IMR-90 (cell line): ENCODE results near the gene AGBL1. TPM values are rescaled to one million over a fixed set of nuclear protein-coding genes. Genes with fewer than 3 reads are reported as not detected.

Experiments used
- ATAC-seq: fragments of 200-7000 bp; cut with Tn5 transposase; 2 replicates; pipeline ENCODE4 v1.9.1; 2020; ENCODE audit warnings: low read depth, mild to moderate bottlenecking, moderate library complexity
- BruUV-seq: library from RNA; stranded (reverse); fragments of 400-500 nt; replicated peaks from 2 replicates; lab custom pipeline; 2021; lab: Mats Ljungman, UMichigan
- CTCF ChIA-PET: fragments of 300-600 bp; formaldehyde crosslinking; extraction: SDS; loops from one replicate; lab custom pipeline; 2021; ENCODE audit warnings: antibody characterized with exemption; lab: Yijun Ruan, JAX
- POLR2A ChIA-PET: fragments of 300-600 bp; sonication (Branson Sonifier 250); formaldehyde crosslinking; loops from one replicate; lab custom pipeline; 2022; ENCODE audit warnings: antibody characterized with exemption; ENCODE audit not compliant: unreplicated experiment; lab: Charles Lee
- DNase-seq: peaks from one replicate; pipeline ENCODE4 v3.0.0; 2013
- H2AFZ ChIP-seq: replicated peaks from 2 replicates; pipeline ENCODE3; 2013; ENCODE audit warnings: low read length, mild to moderate bottlenecking; ENCODE audit not compliant: poor library complexity
- H2AK5ac ChIP-seq: 2 replicates; pipeline ENCODE4 v1.6.1; 2013; ENCODE audit warnings: low read depth, low read length, inconsistent platforms
- H2AK9ac ChIP-seq: replicated peaks from 2 replicates; pipeline ENCODE3; 2013; ENCODE audit warnings: mild to moderate bottlenecking, low read depth, low read length, moderate library complexity; ENCODE audit not compliant: poor library complexity
- H2BK120ac ChIP-seq: 2 replicates; pipeline ENCODE4 v1.6.1; 2013; ENCODE audit warnings: low read depth, low read length, inconsistent platforms
- H2BK15ac ChIP-seq: 3 replicates; pipeline ENCODE4 v1.6.1; 2013; ENCODE audit warnings: low read depth, low read length, inconsistent platforms
- H2BK20ac ChIP-seq: 2 replicates; pipeline ENCODE4 v1.6.1; 2013; ENCODE audit warnings: low read depth, mild to moderate bottlenecking, inconsistent platforms, low read length, moderate library complexity
- H2BK5ac ChIP-seq: 2 replicates; pipeline ENCODE4 v1.6.1; 2013; ENCODE audit warnings: mild to moderate bottlenecking, low read depth, low read length, inconsistent platforms; ENCODE audit not compliant: poor library complexity, severe bottlenecking
- H3K14ac ChIP-seq: replicated peaks from 2 replicates; pipeline ENCODE4 v1.6.1; 2013; ENCODE audit warnings: low read depth, low read length, inconsistent platforms
- H3K18ac ChIP-seq: 2 replicates; pipeline ENCODE4 v1.6.1; 2013; ENCODE audit warnings: low read depth, low read length, control low read depth
- H3K23ac ChIP-seq: 2 replicates; pipeline ENCODE4 v1.6.1; 2013; ENCODE audit warnings: low read depth, low read length, inconsistent platforms
- H3K27ac ChIP-seq: 2 replicates; pipeline ENCODE4 v1.5.1; 2013; ENCODE audit warnings: mild to moderate bottlenecking, control low read depth, low read length; ENCODE audit not compliant: insufficient read depth
- H3K27me3 ChIP-seq: 2 replicates; pipeline ENCODE4 v1.6.1; 2013; ENCODE audit warnings: low read length; ENCODE audit not compliant: control insufficient read depth, insufficient read depth
- H3K36me3 ChIP-seq: 2 replicates; pipeline ENCODE4 v1.6.1; 2013; ENCODE audit warnings: low read length, mixed read lengths; ENCODE audit not compliant: control insufficient read depth, insufficient read depth
- H3K4ac ChIP-seq: 2 replicates; pipeline ENCODE4 v1.6.1; 2013; ENCODE audit warnings: low read depth, low read length, inconsistent platforms
- H3K4me1 ChIP-seq: 2 replicates; pipeline ENCODE4 v1.6.1; 2013; ENCODE audit warnings: low read length, mixed read lengths; ENCODE audit not compliant: control insufficient read depth, insufficient read depth
- H3K4me2 ChIP-seq: 2 replicates; pipeline ENCODE4 v1.6.1; 2013; ENCODE audit warnings: low read depth, mild to moderate bottlenecking, control low read depth, low read length, moderate library complexity
- H3K4me3 ChIP-seq: 2 replicates; pipeline ENCODE4 v1.5.1; 2013; ENCODE audit warnings: low read depth, mild to moderate bottlenecking, control low read depth, low read length, moderate library complexity; ENCODE audit not compliant: insufficient read depth
- H3K56ac ChIP-seq: 2 replicates; pipeline ENCODE4 v1.6.1; 2013; ENCODE audit warnings: low read length, inconsistent platforms; ENCODE audit not compliant: insufficient read depth; ENCODE audit errors: extremely low read depth
- H3K79me1 ChIP-seq, 2 experiments: 2 replicates each; pipeline ENCODE4 v1.6.1; 2013; ENCODE audit warnings: low read length in 2 of 2, inconsistent platforms in 1 of 2, low read depth in 1 of 2
- H3K9ac ChIP-seq: 2 replicates; pipeline ENCODE4 v1.6.1; 2013; ENCODE audit warnings: low read depth, low read length, control low read depth
- H3K9me1 ChIP-seq: 2 replicates; pipeline ENCODE4 v1.6.1; 2013; ENCODE audit warnings: low read length, inconsistent platforms; ENCODE audit not compliant: insufficient read depth
- H3K9me3 ChIP-seq: 2 replicates; pipeline ENCODE4 v1.6.1; 2013; ENCODE audit warnings: low read length; ENCODE audit not compliant: control insufficient read depth, insufficient read depth
- H4K20me1 ChIP-seq: 2 replicates; pipeline ENCODE4 v1.6.1; 2013; ENCODE audit warnings: low read length, inconsistent platforms; ENCODE audit not compliant: insufficient read depth
- H4K5ac ChIP-seq: 2 replicates; pipeline ENCODE4 v1.6.1; 2013; ENCODE audit warnings: mild to moderate bottlenecking, low read depth, low read length, control low read depth
- H4K8ac ChIP-seq, 2 experiments: 2 replicates each; pipeline ENCODE4 v1.6.1; 2013; ENCODE audit warnings: low read depth in 2 of 2, low read length in 2 of 2, control low read depth in 1 of 2, inconsistent platforms in 1 of 2
- H4K91ac ChIP-seq: 2 replicates; pipeline ENCODE4 v1.6.1; 2013; ENCODE audit warnings: low read depth, low read length, inconsistent platforms; ENCODE audit not compliant: insufficient read depth
- FOS ChIP-seq: fragments of 150-350 bp; IDR thresholded peaks from 2 replicates; pipeline ENCODE4 v1.6.1; 2016; ENCODE audit warnings: low read depth, low read length
- WGBS, 2 experiments: methylation state at CpG; one replicate each; pipeline versions ENCODE4 v1.1.5 to v1.1.7; 2013; ENCODE audit warnings: missing lambda C conversion rate in 2 of 2; ENCODE audit not compliant: insufficient read length in 1 of 2; ENCODE audit errors: extremely low coverage in 2 of 2; 5-methylcytosine and 5-hydroxymethylcytosine counted together
- dilution Hi-C: fragments of 300-500 bp; cut with HindIII; formaldehyde crosslinking; loops from one replicate; pipeline ENCODE4 v1.14.3; 2018; ENCODE audit warnings: low sequenced_read_pairs; ENCODE audit not compliant: unreplicated experiment
- in situ Hi-C: fragments of 300-500 bp; cut with MboI; formaldehyde crosslinking; loops from 3 replicates; pipeline ENCODE4 v1.14.3; 2019; ENCODE audit warnings: low sequenced_read_pairs, inconsistent platforms, mixed read lengths
- intact Hi-C: fragments of 100-400 bp; cut with micrococcal nuclease; formaldehyde crosslinking; loops from 2 replicates; pipeline ENCODE4 v1.10.0; 2022
- polyA plus RNA-seq, 3 experiments: library from polyadenylated mRNA; depleted of rRNA; stranded (reverse); fragments of >200 nt; gene quantifications; 2 replicates each; pipeline ENCODE4 v1.2.3, GENCODE V29; 2012; ENCODE audit warnings: low replicate concordance in 1 of 3
- total RNA-seq: library from RNA; depleted of rRNA; stranded (reverse); fragments of >200 nt; gene quantifications from 2 replicates; pipeline ENCODE4 v1.2.3, GENCODE V29; 2012

Gene AGBL1
- total and polyA plus RNA-seq, 2 of the 4 experiments (the other 2 are of a cell fraction) = not detected

GRCh38 chr15:86159468-86159867, 79.8 kb downstream of the AGBL1 start:
- WGBS, 2 experiments = no CpG with 5 or more reads among the region's 3 CpGs
- H3K36me3 ChIP-seq = no peaks in the 10 kb centered on the region
- H4K91ac ChIP-seq = no peak overlapping the region
- no TSS peak for BruUV-seq
- no peak overlapping the region for H2AK9ac ChIP-seq
- H4K8ac ChIP-seq = no peak overlapping the region
- H2BK15ac ChIP-seq = no peak overlapping the region
- no peak for TF ChIP-seq FOS
- H2BK20ac ChIP-seq = no peak overlapping the region
- in situ Hi-C loops = no loop called here
- no peaks in the 10 kb centered on the region for H3K4me1 ChIP-seq
- dilution Hi-C loops = no loop called here
- POLR2A ChIA-PET = no interaction called here
- DNase-seq = no peak
- H2BK120ac ChIP-seq = no peak overlapping the region
- no peak overlapping the region for H3K4me3 ChIP-seq
- no peak overlapping the region for H3K9ac ChIP-seq
- no peaks in the 10 kb centered on the region for H4K20me1 ChIP-seq
- no peaks in the 10 kb centered on the region for H3K9me1 ChIP-seq
- no peak overlapping the region for H3K14ac ChIP-seq
- H3K79me1 ChIP-seq = no peaks in the 10 kb centered on the region
- H3K18ac ChIP-seq = no peak overlapping the region
- no peak overlapping the region for H3K27ac ChIP-seq
- CTCF ChIA-PET = no interaction called here
- H2AFZ ChIP-seq = no peak overlapping the region
- peaks cover 22% of the 10 kb centered on the region for H3K9me3 ChIP-seq
- no peak overlapping the region for H3K23ac ChIP-seq
- H3K4me2 ChIP-seq = no peak overlapping the region
- H3K27me3 ChIP-seq = no peaks in the 10 kb centered on the region
- no peak overlapping the region for H4K5ac ChIP-seq
- intact Hi-C loops = no loop called here
- no peak overlapping the region for H2AK5ac ChIP-seq
- no peak for ATAC-seq
- no peak overlapping the region for H3K56ac ChIP-seq
- no peak overlapping the region for H2BK5ac ChIP-seq
- H3K4ac ChIP-seq = no peak overlapping the region
